Adrenal gland (tissue), 12 donors: ENCODE data around the gene NME1. TPM values are rescaled to one million over a fixed set of nuclear protein-coding genes. Genes with fewer than 3 reads are reported as not detected.

ENCODE experiments used
- DNase-seq, 7 donors: peaks; one replicate each; pipeline ENCODE4 v3.0.0-alpha.2; 2019 to 2020
- H3K27ac ChIP-seq, 5 donors: fragments of 200-600 bp; sonication (generic) in 4 of 5; 1 replicate in 3 of 5; 2 replicates in 2 of 5; pipeline versions ENCODE4 v1.5.1 to v1.8.0; 2016 to 2020; ENCODE audit warnings: mild to moderate bottlenecking in 1 of 5
- H3K27me3 ChIP-seq: fragments of 200-600 bp; 2 replicates; pipeline ENCODE4 v1.8.0; 2021
- H3K36me3 ChIP-seq, 2 donors: fragments of 200-600 bp; replicated peaks in 1 of 2; 1 replicate in 1 of 2; 2 replicates in 1 of 2; pipeline versions ENCODE4 v1.5.1 to v1.8.0; 2018 to 2022
- H3K4me1 ChIP-seq, 2 donors: fragments of 200-600 bp; replicated peaks in 1 of 2; 1 replicate in 1 of 2; 2 replicates in 1 of 2; pipeline versions ENCODE4 v1.5.1 to v1.8.0; 2018 to 2021
- H3K4me3 ChIP-seq, 4 donors: fragments of 200-600 bp; sonication (generic) in 3 of 4; one replicate each; pipeline ENCODE4 v1.5.1; 2016 to 2018
- H3K9me3 ChIP-seq, 3 donors: fragments of 200-600 bp; sonication (generic) in 1 of 3; replicated peaks in 1 of 3; 1 replicate in 2 of 3; 2 replicates in 1 of 3; pipeline versions ENCODE4 v1.5.1 to v1.8.0; 2016 to 2021
- CTCF ChIP-seq, 6 experiments: fragments of 450-650 bp in 4 of 6; fragments of 200-600 bp in 2 of 6; sonication (generic) in 1 of 6; IDR thresholded peaks; 1 replicate in 5 of 6; 2 replicates in 1 of 6; pipeline versions ENCODE4 v1.5.1 to v1.8.0; 2016 to 2021; ENCODE audit warnings: antibody characterized with exemption in 6 of 6, mild to moderate bottlenecking in 2 of 6, moderate library complexity in 1 of 6
- POLR2A ChIP-seq, 2 donors: fragments of 450-650 bp; IDR thresholded peaks; one replicate each; pipeline ENCODE4 v1.6.1; 2017; ENCODE audit warnings: antibody characterized with exemption in 2 of 2, mild to moderate bottlenecking in 2 of 2, moderate library complexity in 1 of 2
- WGBS, 4 donors: extraction: QIAGEN DNeasy Blood & Tissue Kit in 2 of 4; methylation state at CpG; one replicate each; pipeline versions ENCODE4 v1.1.5 to v1.1.7; 2013 to 2017; 5-methylcytosine and 5-hydroxymethylcytosine counted together
- intact Hi-C, 2 donors: fragments of 100-400 bp; cut with DNase I; formaldehyde crosslinking; loops; one replicate each; pipeline versions ENCODE4 v1.14.1 to v1.15.0; 2022 to 2023
- polyA plus RNA-seq, 3 donors: library from polyadenylated mRNA; stranded (reverse); fragments of 200-250 nt in 2 of 3; fragments of 350-450 nt in 1 of 3; fragmentation: Illumina TruSeq in 1 of 3; extraction: RNeasy Lipid Tissue Mini Kit (QIAGEN cat#74804) in 1 of 3; gene quantifications; one replicate each; pipeline ENCODE4 v1.2.3, GENCODE V29; 2013 to 2014
- total RNA-seq, 9 donors: library from RNA; depleted of rRNA in 4 of 9; stranded (reverse); fragments of >200 nt in 4 of 9; fragments of 120-200 nt in 1 of 9; fragmentation: NEBNext Ultra II Directional in 1 of 9; extraction: Animal tissue kit (Norgen Biotek cat#: 25700) in 1 of 9; gene quantifications; one replicate each; pipeline versions ENCODE4 v1.1.0 to v1.2.4, GENCODE V29; 2013 to 2023
- donor health status: healthy with polysubstance abuse.
- donor health status: Bipolar disorder and iron deficiency.
- donor health status: DM: yes; HTN: yes; CAD: no.
- donor health status: DM: no; HTN: no; CAD: no.
- donor health status: DM: no; HTN: no; CAD: no.
- donor health status: DM: yes; HTN: yes; CAD: no.

Gene NME1
- total and polyA plus RNA-seq, 12 donors = 17.0 to 222 (median 78.8) TPM

- Histone ChIP-seq H3K27me3 (no peaks in the 10 kb centered on the region), H3K9me3 (no peaks in the 10 kb centered on the region), H3K27ac (peak overlapping the region; percentile 18 to 97 (median 93)), H3K36me3 (peaks cover 0 to 48% of the 10 kb centered on the region in 2 donors), H3K4me3 (peak overlapping the region in 2 of 4 donors; percentile 65 to 82), H3K4me1 (peaks cover 0 to 12% of the 10 kb centered on the region in 2 donors)
- WGBS, 4 donors = 9 to 11% (median 9%) methylated on average over 14 to 21 of the region's 21 CpGs
- intact Hi-C loops = no loop called here
- DNase-seq = peak in 1 of 7 donors; percentile 42
- TF ChIP-seq CTCF (IDR thresholded peaks at IDR 0.05) (no peak), POLR2A (IDR thresholded peaks at IDR 0.05) (no peak)
Observed at GRCh38 chr17:51165680-51166197, 12.4 kb downstream of the NME1 start.

- H3K36me3 ChIP-seq = peaks cover 0 to 49% of the 10 kb centered on the region in 2 donors
- 0% methylated on average over 6 to 98 of the region's 98 CpGs for WGBS, 4 donors
Observed at GRCh38 chr17:51166198-51166986, 13.0 kb downstream of the NME1 start, which contains the start of gene NME2. Gene NME2, plus strand, starts transcription at chr17:51166411. Its CDS starts 420 bp downstream, at chr17:51166831.

GRCh38 chr17:51166987-51167931 lies 13.9 kb downstream of the NME1 start:
- Histone ChIP-seq H3K36me3 (peaks cover 0 to 49% of the 10 kb centered on the region in 2 donors), H3K4me3 (peak overlapping the region; percentile 3 to 82 (median 70)), H3K27me3 (no peaks in the 10 kb centered on the region), H3K27ac (peak overlapping the region; percentile 79 to 97 (median 93)), H3K9me3 (no peaks in the 10 kb centered on the region), H3K4me1 (peaks cover 0 to 12% of the 10 kb centered on the region in 2 donors)
- DNase-seq = peak in 6 of 7 donors; percentile 47 to 63 (median 60)
- WGBS, 4 donors = 16 to 53% (median 19%) methylated on average over 12 to 42 of the region's 42 CpGs
- intact Hi-C loops = no loop called here
- peak; percentile 46 to 72 (median 58) for TF ChIP-seq CTCF (IDR thresholded peaks at IDR 0.05)
- no peak for TF ChIP-seq POLR2A (IDR thresholded peaks at IDR 0.05)

More at GRCh38 chr17:51166198-51166986, 13.0 kb downstream of the NME1 start, which contains the start of gene NME2:
- peak; percentile 90 to 94 (median 91) for DNase-seq
- TF ChIP-seq POLR2A (IDR thresholded peaks at IDR 0.05) (peak; percentile 57 to 75), CTCF (IDR thresholded peaks at IDR 0.05) (no peak)
- H3K9me3 ChIP-seq = no peaks in the 10 kb centered on the region
- no peaks in the 10 kb centered on the region for H3K27me3 ChIP-seq
- peak within 1 kb of the TSS; percentile 3 to 82 (median 70) for H3K4me3 ChIP-seq
- intact Hi-C loops = no loop called here
- H3K27ac ChIP-seq = peak within 1 kb of the TSS; percentile 79 to 97 (median 93)
- peaks cover 0 to 12% of the 10 kb centered on the region in 2 donors for H3K4me1 ChIP-seq
